ENCODE measurements around the gene LRMDA.

DNA sequence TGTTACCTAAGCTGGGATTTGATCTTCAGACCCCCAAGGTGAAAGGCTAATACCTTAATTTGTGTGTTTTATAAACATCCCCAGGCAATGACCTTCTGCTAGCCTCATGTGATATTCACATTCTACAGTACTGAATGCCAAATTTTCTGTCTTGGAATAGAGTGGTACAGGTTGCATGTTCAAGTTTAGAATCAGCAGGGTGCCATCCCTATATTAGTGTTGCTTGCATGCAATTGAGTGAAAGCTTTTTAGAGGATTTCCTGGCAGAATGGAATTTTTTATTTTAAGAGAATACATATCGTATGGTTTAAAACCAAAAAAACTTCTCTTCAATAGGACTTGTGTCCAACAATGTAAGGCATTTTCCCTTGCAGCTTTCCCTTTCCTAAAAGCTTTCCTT is 107.3 kb downstream of the LRMDA start:
- TF ChIP-seq PAX5 (IDR thresholded peaks at IDR 0.05; ENCODE audit: borderline replicate concordance, low read depth, low read length) (no peak), JUND (IDR thresholded peaks at IDR 0.05; ENCODE audit: low read depth, low read length) (no peak), POLR2A (IDR thresholded peaks at IDR 0.05; ENCODE audit: low read depth, low read length) (no peak)
- TF ChIP-seq, protein P1, sequence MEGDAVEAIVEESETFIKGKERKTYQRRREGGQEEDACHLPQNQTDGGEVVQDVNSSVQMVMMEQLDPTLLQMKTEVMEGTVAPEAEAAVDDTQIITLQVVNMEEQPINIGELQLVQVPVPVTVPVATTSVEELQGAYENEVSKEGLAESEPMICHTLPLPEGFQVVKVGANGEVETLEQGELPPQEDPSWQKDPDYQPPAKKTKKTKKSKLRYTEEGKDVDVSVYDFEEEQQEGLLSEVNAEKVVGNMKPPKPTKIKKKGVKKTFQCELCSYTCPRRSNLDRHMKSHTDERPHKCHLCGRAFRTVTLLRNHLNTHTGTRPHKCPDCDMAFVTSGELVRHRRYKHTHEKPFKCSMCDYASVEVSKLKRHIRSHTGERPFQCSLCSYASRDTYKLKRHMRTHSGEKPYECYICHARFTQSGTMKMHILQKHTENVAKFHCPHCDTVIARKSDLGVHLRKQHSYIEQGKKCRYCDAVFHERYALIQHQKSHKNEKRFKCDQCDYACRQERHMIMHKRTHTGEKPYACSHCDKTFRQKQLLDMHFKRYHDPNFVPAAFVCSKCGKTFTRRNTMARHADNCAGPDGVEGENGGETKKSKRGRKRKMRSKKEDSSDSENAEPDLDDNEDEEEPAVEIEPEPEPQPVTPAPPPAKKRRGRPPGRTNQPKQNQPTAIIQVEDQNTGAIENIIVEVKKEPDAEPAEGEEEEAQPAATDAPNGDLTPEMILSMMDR (IDR thresholded peaks at IDR 0.05 in 2 of 3, conservative IDR thresholded peaks at IDR 0.05 in 1 of 3; ENCODE audit: control insufficient read depth in 2 of 3, extremely low read depth in 1 of 3, insufficient read depth in 1 of 3, low read depth in 3 of 3, low read length in 3 of 3) = no peak
- TF ChIP-seq, protein P2, sequence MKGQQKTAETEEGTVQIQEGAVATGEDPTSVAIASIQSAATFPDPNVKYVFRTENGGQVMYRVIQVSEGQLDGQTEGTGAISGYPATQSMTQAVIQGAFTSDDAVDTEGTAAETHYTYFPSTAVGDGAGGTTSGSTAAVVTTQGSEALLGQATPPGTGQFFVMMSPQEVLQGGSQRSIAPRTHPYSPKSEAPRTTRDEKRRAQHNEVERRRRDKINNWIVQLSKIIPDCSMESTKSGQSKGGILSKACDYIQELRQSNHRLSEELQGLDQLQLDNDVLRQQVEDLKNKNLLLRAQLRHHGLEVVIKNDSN (IDR thresholded peaks at IDR 0.05; ENCODE audit: borderline replicate concordance, extremely low read length, insufficient read depth, low read depth, low read length) = no peak

Measured in GM12878 (cell line).